Esophagus squamous epithelium (tissue), 4 donors: Measurements from ENCODE around the gene ASAH2B.

Experiments used
- POLR2A ChIP-seq, 4 donors: fragments of 450-650 bp; IDR thresholded peaks; one replicate each; pipeline ENCODE4 v1.6.1; 2017; ENCODE audit warnings: antibody characterized with exemption in 4 of 4, mild to moderate bottlenecking in 4 of 4, moderate library complexity in 3 of 4
- TF ChIP-seq, protein P1 (sequence below), 6 experiments: fragments of 450-650 bp in 4 of 6; fragments of 200-600 bp in 2 of 6; sonication (generic) in 2 of 6; IDR thresholded peaks; one replicate each; pipeline ENCODE4 v1.5.1; 2016 to 2019; ENCODE audit warnings: antibody characterized with exemption in 6 of 6, mild to moderate bottlenecking in 4 of 6, moderate library complexity in 4 of 6

DNA sequence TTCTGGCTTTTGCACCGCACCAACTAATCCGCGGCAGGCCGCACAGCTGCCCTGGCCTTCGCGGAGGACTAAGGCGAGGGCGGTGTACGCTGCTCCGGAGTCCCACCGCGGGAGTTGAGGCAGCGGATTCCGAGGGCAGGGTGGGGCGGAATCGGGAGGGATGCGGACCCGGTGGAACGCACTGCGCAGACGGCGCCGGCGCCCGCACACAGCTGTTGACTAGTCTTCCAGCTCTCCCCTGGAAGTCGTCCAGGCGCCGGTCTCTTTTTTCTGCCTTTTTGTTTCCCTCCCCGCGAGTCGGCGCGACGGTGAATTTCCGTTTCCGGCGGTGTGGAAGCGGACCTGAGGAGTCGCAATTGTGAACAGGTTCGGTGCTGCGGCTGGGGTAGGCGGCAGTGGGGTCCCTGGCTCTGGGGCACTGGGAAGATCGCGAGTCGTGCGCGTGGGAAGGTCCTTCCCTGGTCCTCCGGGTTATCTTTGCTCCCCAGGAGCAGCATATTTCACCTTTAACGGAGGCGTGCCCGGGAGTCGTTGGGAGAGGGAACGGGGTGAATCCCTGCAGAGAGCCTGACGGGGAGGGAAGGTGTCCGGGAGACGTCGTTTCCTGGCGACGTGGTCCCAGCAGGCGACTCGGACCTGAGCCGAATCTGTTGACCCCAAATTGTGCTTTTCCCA lies at the start of gene ASAH2B:
- no peak for TF ChIP-seq POLR2A (IDR thresholded peaks at IDR 0.05)
- TF ChIP-seq, protein P1, sequence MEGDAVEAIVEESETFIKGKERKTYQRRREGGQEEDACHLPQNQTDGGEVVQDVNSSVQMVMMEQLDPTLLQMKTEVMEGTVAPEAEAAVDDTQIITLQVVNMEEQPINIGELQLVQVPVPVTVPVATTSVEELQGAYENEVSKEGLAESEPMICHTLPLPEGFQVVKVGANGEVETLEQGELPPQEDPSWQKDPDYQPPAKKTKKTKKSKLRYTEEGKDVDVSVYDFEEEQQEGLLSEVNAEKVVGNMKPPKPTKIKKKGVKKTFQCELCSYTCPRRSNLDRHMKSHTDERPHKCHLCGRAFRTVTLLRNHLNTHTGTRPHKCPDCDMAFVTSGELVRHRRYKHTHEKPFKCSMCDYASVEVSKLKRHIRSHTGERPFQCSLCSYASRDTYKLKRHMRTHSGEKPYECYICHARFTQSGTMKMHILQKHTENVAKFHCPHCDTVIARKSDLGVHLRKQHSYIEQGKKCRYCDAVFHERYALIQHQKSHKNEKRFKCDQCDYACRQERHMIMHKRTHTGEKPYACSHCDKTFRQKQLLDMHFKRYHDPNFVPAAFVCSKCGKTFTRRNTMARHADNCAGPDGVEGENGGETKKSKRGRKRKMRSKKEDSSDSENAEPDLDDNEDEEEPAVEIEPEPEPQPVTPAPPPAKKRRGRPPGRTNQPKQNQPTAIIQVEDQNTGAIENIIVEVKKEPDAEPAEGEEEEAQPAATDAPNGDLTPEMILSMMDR (IDR thresholded peaks at IDR 0.05), result no peak
